LNCaP clone FGC (cell line): ENCODE data around the gene CFAP57.
A peak's percentile ranks its signal among the peaks of the same experiment; 100 is the strongest.

Source experiments
- DNase-seq: peaks from one replicate; pipeline ENCODE4 v3.0.0-alpha.2; 2011; ENCODE audit warnings: low read depth
- H3K4me3 ChIP-seq: 2 replicates; pipeline ENCODE4 v1.5.1; 2011; ENCODE audit warnings: mild to moderate bottlenecking, low read depth, low read length, control low read depth
- TF ChIP-seq, protein P1 (sequence below): IDR thresholded peaks from 2 replicates; pipeline ENCODE4 v1.5.1; 2012; ENCODE audit warnings: mild to moderate bottlenecking; ENCODE audit not compliant: control insufficient read depth, insufficient read depth; ENCODE audit errors: extremely low read depth

Gene CFAP57

DNA sequence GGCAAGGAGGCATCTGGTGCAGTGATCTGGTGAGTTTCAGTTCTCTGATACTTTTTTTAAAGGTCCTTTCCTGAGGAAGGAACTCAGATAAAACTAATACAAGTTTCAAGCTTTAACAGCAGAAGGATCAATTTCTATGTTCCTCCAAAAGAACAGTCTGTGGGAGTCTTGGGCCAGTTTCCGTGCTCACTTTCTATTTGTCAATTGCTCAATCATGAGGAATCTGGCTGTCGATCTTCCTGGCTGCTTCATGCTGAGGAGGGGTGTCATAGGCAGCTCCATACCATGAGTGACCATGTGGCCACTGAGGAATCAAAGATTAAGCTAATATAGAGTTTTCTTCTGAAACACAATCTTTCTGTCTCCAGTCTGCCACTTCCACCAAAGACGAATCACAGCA is 86.2 kb downstream of the CFAP57 start:
- no peak overlapping the region for H3K4me3 ChIP-seq
- TF ChIP-seq, protein P1, sequence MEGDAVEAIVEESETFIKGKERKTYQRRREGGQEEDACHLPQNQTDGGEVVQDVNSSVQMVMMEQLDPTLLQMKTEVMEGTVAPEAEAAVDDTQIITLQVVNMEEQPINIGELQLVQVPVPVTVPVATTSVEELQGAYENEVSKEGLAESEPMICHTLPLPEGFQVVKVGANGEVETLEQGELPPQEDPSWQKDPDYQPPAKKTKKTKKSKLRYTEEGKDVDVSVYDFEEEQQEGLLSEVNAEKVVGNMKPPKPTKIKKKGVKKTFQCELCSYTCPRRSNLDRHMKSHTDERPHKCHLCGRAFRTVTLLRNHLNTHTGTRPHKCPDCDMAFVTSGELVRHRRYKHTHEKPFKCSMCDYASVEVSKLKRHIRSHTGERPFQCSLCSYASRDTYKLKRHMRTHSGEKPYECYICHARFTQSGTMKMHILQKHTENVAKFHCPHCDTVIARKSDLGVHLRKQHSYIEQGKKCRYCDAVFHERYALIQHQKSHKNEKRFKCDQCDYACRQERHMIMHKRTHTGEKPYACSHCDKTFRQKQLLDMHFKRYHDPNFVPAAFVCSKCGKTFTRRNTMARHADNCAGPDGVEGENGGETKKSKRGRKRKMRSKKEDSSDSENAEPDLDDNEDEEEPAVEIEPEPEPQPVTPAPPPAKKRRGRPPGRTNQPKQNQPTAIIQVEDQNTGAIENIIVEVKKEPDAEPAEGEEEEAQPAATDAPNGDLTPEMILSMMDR, result no peak
- no peak for DNase-seq

DNA sequence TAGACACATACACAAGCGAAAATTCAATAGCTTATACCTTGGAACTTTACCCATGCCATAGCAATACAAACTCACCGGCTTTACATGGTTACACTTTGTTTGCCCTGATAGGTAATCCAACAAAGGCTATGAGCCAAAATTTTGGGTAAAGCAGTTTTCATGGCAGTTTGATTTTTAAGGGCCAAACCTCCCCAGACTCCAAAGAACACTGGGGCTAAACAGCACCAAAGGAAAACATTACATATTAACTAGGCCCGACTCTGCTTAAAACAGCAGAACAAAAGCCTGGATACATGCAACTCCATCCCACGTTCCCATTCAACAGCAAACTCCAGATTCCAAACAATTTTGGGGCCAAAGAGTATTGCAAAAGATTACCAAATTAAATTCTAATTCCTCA is 93.3 kb downstream of the CFAP57 start:
- DNase-seq, result peak; percentile 76
- no peak overlapping the region for H3K4me3 ChIP-seq
- TF ChIP-seq, protein P1, result no peak

DNA sequence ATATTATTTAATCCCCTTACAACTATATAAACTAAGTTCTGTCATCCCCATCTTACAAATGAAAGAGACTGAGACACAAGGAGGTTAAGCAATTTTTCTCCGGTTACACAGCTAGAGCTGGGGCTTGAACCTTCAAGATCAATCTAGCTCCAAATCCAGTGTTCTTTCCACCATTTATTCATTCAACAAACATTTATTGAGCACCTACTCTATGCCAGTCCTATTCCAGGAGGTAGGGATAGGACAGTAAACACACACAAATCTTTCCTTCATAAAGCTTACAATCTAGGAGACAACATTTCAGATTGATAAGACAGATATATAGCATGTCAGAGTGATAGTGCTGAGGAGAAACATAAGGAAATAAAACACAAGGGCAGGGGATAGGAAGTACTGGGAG is 94.8 kb downstream of the CFAP57 start:
- DNase-seq, result no peak
- TF ChIP-seq, protein P1, result no peak
- H3K4me3 ChIP-seq, result no peak overlapping the region

DNA sequence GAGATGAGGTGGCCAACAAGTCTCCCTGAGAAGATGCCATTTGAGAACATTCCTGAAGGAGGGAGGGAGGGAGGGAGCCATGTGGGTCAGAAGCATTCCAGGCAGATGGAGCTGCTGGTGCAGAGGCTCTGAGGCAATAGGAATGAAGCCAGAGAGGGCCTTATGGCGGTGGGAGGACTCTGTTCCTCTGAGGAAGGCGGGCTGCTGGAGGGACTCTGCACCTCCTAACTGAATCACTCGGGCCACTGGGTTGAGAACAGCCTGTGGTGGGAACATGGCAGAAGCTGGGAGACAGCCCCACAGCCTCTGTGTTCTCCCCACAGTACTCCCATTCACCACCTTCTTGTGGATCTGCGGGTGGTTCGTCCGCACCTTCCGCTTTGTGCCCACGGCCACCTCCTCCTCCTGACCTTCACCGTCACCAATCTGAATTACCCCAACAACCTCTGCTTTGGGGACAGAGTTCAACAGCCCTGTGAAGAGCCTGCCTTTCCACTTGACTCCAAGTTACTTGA is 95.2 kb downstream of the CFAP57 start:
- H3K4me3 ChIP-seq, result no peak overlapping the region
- no peak for DNase-seq
- TF ChIP-seq, protein P1, result no peak

DNA sequence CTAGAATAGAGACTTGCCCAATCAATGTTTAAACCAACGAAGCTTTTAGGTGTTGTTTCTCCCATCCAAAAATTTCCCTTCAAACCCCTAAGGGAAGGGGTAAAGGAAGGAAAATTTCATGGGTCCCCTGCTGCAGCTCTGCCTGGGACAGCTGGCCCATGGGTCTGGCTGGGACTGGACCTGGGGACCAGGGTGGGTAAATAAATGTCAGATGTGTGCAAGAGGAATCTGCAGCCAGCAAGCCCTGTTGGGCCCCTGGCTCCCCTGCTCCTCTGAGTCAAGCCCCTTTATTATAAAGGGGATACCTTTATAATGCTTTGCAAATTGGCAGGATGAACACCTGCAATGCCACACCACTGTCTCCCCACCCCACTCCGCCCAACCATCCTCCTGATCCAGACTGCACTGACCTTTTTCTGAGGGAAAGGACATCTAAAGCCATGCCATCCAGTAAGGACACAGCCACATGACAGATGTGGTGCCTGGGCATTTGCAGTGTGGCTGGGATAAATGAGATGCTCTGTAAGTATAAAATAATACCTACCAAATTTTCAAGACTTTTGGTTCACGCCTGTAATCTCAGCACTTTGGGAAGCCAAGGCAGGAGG is 95.8 kb downstream of the CFAP57 start:
- TF ChIP-seq, protein P1, result no peak
- H3K4me3 ChIP-seq, result no peak overlapping the region
- no peak for DNase-seq

DNA sequence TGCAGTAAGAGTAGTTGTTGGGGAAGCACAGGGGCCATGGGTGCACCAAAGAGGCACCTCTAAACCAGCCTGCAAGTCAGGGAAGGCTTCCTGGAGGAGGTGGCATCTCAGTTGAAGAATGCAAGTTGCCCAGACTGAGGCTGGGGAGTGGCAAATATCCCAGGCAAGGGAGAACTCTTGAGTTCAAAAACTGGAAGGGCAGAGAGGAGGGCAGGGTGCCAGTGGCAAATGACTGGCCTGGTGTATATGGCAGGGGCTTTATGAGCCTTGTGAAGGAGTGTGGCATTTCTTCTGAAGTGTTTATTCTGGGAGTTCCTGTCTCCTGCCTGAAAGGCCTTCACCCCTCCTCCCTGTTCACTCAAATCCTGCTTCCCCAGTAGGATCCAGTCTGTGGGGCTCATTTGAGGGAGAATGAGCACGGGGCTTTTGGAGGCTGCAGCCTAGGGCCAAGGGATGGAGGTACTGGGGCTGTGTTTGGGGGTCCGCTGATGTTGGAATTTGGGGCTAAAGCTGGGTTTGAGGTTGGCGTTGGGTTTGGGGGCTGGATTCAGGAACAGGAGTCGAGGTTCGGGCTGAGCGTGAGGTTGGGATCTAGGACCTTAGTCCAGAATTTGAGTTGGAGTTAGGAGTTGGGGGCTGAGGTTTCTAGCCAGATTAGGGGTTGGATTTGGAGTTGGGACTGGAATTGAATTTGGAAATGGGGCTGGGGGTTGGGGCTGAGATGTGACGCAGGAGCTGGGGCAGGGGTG is 97.7 kb downstream of the CFAP57 start, which contains the start of gene TMEM125:
TSS of gene TMEM125 (plus strand) at position 357 of the 749 bp plus-strand sequence. CDS start 2,740 bp downstream, outside the sequence.
- TF ChIP-seq, protein P1, result no peak
- peak; percentile 66 for DNase-seq
- peak within 1 kb of the TSS; percentile 68 for H3K4me3 ChIP-seq
